ENCODE data around the gene ANK3.

The ANK3 gene

DNA sequence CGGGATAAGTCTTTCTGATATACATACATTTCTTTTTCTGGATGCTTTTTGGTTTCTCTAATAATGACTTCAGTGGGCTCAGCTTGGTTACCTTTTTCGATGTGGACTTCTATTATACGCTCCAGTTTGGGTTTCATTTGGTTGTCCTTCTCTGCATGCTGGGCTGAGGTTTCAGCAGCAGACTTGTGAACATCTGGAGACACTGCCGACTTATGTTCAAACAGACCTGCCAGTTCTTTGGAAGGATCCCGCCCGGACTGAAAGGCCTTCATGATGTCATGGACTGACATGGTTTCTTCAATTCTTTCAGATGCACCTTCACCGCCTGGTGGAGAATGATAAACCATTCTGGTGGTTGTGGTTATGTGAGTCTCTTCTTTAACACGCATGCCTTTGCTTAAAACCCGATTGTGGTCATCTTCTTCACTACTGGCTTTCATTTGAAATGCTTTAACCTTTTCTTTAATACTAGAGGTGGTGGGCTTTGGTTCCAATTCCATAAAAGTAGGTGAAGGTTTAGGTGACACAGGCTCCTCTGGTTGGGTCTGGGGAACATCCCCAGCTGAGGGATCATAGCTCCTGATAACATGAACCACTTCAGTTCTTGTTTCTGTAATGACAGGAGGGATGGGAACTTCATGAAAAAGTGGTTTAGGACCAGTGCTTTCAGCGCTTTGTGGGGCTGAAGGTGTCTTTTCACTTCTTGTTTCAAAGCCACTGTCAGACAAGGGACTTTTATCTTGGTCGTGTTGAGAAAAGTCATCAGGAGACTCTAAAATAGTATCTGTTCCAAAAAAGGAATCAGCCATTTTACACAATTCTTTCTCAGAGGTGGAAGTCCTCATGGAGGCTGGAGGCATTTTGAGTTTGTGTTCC lies 315.7 kb downstream of the ANK3 start:
- no peak for DNase-seq (ENCODE audit: low read depth)

DNA sequence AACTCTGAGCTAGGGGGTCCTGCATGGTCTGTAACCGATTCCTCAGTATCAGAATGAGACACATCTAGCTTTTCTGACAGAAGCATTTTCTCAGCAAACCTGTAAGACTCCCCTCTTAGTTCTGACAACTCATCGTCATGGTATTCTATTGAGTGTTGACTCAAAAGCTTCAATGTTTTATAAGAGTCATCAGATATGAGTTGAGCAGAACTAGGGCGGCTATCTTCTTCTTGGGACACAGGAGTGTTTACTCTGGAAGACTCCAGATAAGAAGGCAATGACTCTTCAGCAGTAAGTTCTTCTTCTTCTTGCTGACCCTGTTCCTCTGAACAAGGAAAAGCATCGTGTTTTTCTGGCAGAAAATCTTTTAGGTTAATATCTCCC lies 316.3 kb downstream of the ANK3 start:
- no peak overlapping the region for H3K4me3 ChIP-seq (ENCODE audit: low read depth, low read length)
- DNase-seq (ENCODE audit: low read depth), result no peak
- TF ChIP-seq, protein P1, sequence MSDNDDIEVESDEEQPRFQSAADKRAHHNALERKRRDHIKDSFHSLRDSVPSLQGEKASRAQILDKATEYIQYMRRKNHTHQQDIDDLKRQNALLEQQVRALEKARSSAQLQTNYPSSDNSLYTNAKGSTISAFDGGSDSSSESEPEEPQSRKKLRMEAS (IDR thresholded peaks at IDR 0.05; ENCODE audit: low read depth, low read length), result no peak
- TF ChIP-seq MYC (IDR thresholded peaks at IDR 0.05; ENCODE audit: low read depth, low read length) (no peak), CTCF (IDR thresholded peaks at IDR 0.05; ENCODE audit: low read depth, low read length) (no peak), POLR2A (IDR thresholded peaks at IDR 0.05; ENCODE audit: extremely low read depth, insufficient read length) (no peak)

More for the DNA sequence above, 315.7 kb downstream of the ANK3 start:
- TF ChIP-seq POLR2A (IDR thresholded peaks at IDR 0.05; ENCODE audit: extremely low read depth, insufficient read length), result no peak
- TF ChIP-seq, protein P1 (IDR thresholded peaks at IDR 0.05; ENCODE audit: low read depth, low read length), result no peak
- TF ChIP-seq MYC (IDR thresholded peaks at IDR 0.05; ENCODE audit: low read depth, low read length), result no peak
- H3K4me3 ChIP-seq (ENCODE audit: low read depth, low read length), result no peak overlapping the region

DNA sequence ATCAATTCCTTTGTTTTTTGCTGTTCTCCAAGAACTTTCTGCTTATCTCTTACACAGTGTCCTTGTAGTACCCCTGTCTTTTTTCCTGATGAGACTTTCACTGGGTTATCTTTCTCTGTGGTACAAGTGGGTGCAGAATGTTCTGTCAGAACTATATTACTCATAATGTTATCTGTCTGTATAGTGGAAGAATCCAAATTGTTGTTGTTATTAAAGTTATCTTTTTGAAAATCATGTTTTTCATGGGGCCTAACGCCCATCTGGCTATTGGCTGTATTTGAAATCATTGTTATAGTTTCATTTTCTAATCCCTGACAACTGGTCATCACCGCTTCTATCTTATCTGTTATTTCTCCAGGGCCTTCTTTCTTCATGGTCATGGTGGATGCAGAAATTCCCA lies 320.4 kb downstream of the ANK3 start:
- DNase-seq (ENCODE audit: low read depth), result no peak
- TF ChIP-seq, protein P1 (IDR thresholded peaks at IDR 0.05; ENCODE audit: low read depth, low read length), result no peak
- TF ChIP-seq POLR2A (IDR thresholded peaks at IDR 0.05; ENCODE audit: extremely low read depth, insufficient read length), result no peak
- no peak for TF ChIP-seq CTCF (IDR thresholded peaks at IDR 0.05; ENCODE audit: low read depth, low read length)
- no peak for TF ChIP-seq MYC (IDR thresholded peaks at IDR 0.05; ENCODE audit: low read depth, low read length)

DNA sequence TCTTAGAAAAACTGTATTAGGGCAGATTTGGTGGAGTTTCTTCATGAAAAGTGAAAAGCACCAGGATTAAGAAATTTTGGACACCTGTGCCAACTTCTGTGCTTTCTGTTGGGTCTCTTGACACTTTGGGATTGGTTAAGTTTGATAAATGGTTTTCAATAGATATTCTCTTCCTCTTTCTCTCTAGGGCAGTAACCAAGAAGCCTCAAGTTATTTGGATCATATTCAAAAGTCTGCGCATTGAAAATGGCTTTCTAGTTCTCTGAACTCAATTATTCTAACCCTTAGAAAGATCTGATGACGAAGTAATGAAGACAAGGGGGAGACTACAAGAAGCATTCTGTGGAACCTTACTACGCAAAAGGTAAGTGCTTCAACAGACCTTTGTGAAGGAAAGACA lies 339.3 kb downstream of the ANK3 start:
- no peak for DNase-seq (ENCODE audit: low read depth)
- H3K4me3 ChIP-seq (ENCODE audit: low read depth, low read length), result no peak overlapping the region
- TF ChIP-seq POLR2A (IDR thresholded peaks at IDR 0.05; ENCODE audit: extremely low read depth, insufficient read length) (no peak), MYC (IDR thresholded peaks at IDR 0.05; ENCODE audit: low read depth, low read length) (no peak), CTCF (IDR thresholded peaks at IDR 0.05; ENCODE audit: low read depth, low read length) (no peak)
- TF ChIP-seq, protein P1 (IDR thresholded peaks at IDR 0.05; ENCODE audit: low read depth, low read length), result no peak

More for the DNA sequence above, 320.4 kb downstream of the ANK3 start:
- no peak overlapping the region for H3K4me3 ChIP-seq (ENCODE audit: low read depth, low read length)

DNA sequence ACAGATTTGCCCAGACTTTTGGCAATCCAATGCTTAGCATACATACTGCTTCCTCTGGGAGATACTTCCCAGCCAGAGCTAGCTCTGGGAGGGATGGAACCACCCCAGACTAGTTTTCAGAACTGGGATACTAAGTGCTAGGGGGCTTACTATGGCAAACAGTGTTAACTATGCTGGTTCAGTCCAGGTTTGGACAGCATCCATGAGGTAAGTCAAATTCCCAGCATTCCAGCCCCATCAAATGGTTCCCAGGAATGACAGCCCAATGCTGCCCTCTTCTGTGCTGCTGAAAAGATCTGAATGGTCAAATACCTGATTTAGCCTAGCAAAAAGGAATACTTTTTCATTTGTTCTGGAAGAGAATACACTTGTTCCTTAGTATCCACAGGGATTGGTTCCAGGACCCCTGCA lies 341.6 kb downstream of the ANK3 start:
- H3K4me3 ChIP-seq (ENCODE audit: low read depth, low read length), result no peak overlapping the region
- no peak for DNase-seq (ENCODE audit: low read depth)
- TF ChIP-seq MYC (IDR thresholded peaks at IDR 0.05; ENCODE audit: low read depth, low read length), result no peak
- TF ChIP-seq, protein P1 (IDR thresholded peaks at IDR 0.05; ENCODE audit: low read depth, low read length), result no peak
- TF ChIP-seq CTCF (IDR thresholded peaks at IDR 0.05; ENCODE audit: low read depth, low read length), result no peak
- no peak for TF ChIP-seq POLR2A (IDR thresholded peaks at IDR 0.05; ENCODE audit: extremely low read depth, insufficient read length)

GRCh38 chr10:60045571-60045970 lies 344.1 kb downstream of the ANK3 start:
- H3K4me3 ChIP-seq (ENCODE audit: low read depth, low read length), result no peak overlapping the region
- TF ChIP-seq CTCF (IDR thresholded peaks at IDR 0.05; ENCODE audit: low read depth, low read length), result no peak
- no peak for TF ChIP-seq MYC (IDR thresholded peaks at IDR 0.05; ENCODE audit: low read depth, low read length)
- no peak for TF ChIP-seq POLR2A (IDR thresholded peaks at IDR 0.05; ENCODE audit: extremely low read depth, insufficient read length)
- TF ChIP-seq, protein P1 (IDR thresholded peaks at IDR 0.05; ENCODE audit: low read depth, low read length), result no peak
- no peak for DNase-seq (ENCODE audit: low read depth)
